HepG2 (cell line): ENCODE measurements around the gene CDHR4. TPM values are rescaled to one million over a fixed set of nuclear protein-coding genes. Genes with fewer than 3 reads are reported as not detected.

ENCODE experiments used
- ARID4A ChIP-seq: sonication (generic); formaldehyde crosslinking; IDR thresholded peaks from 2 replicates; pipeline ENCODE4 v1.5.0; 2020; ENCODE audit warnings: mild to moderate bottlenecking, missing genetic modification reagents, borderline replicate concordance
- CBX2 ChIP-seq, 2 experiments: fragments of 200-600 bp in 1 of 2; sonication (generic); formaldehyde crosslinking in 1 of 2; IDR thresholded peaks; 2 replicates each; pipeline versions ENCODE4 v1.7.0 to v1.8.1; 2018 to 2022; ENCODE audit warnings: low read depth in 2 of 2, low read length in 1 of 2, mild to moderate bottlenecking in 1 of 2, missing genetic modification reagents in 1 of 2
- CREB1 ChIP-seq, 2 experiments: fragments of 450-650 bp in 1 of 2; IDR thresholded peaks; 2 replicates each; pipeline ENCODE4 v1.6.1; 2016 to 2017; ENCODE audit warnings: control low read depth in 1 of 2, mild to moderate bottlenecking in 1 of 2, missing compliant biosample characterization in 1 of 2, missing genetic modification characterization in 1 of 2
- ERF ChIP-seq: IDR thresholded peaks from 2 replicates; pipeline ENCODE4 v1.6.1; 2018; ENCODE audit warnings: missing biosample characterization, missing genetic modification reagents
- HDAC1 ChIP-seq: sonication (generic); formaldehyde crosslinking; IDR thresholded peaks from 2 replicates; pipeline ENCODE4 v1.5.1; 2020; ENCODE audit warnings: mild to moderate bottlenecking, missing genetic modification reagents
- HES4 ChIP-seq: sonication (generic); formaldehyde crosslinking; IDR thresholded peaks from 2 replicates; pipeline ENCODE4 v1.9.0; 2021; ENCODE audit warnings: mild to moderate bottlenecking, missing genetic modification reagents, borderline replicate concordance
- HHEX ChIP-seq: IDR thresholded peaks from 2 replicates; pipeline ENCODE4 v1.6.1; 2016; ENCODE audit warnings: control low read depth
- IRF9 ChIP-seq: sonication (generic); formaldehyde crosslinking; IDR thresholded peaks from 2 replicates; pipeline ENCODE4 v1.8.0; 2022; ENCODE audit warnings: missing genetic modification reagents, mild to moderate bottlenecking, borderline replicate concordance
- KMT2B ChIP-seq: IDR thresholded peaks from 2 replicates; pipeline ENCODE4 v1.6.1; 2016; ENCODE audit warnings: missing genetic modification reagents, missing compliant biosample characterization
- MXD4 ChIP-seq: IDR thresholded peaks from 2 replicates; pipeline ENCODE4 v1.6.1; 2016; ENCODE audit warnings: mild to moderate bottlenecking, missing biosample characterization, missing genetic modification reagents
- NCOA2 ChIP-seq: sonication (generic); formaldehyde crosslinking; IDR thresholded peaks from 2 replicates; pipeline ENCODE4 v1.8.0; 2022; ENCODE audit warnings: inconsistent platforms
- RAD51 ChIP-seq: fragments of 450-650 bp; IDR thresholded peaks from 2 replicates; pipeline ENCODE4 v1.6.1; 2016; ENCODE audit warnings: borderline replicate concordance
- RBM39 ChIP-seq: fragments of 200-400 bp; formaldehyde crosslinking; IDR thresholded peaks from one replicate; pipeline ENCODE4 v1.6.1; 2018; ENCODE audit warnings: antibody characterized with exemption, mild to moderate bottlenecking, low read depth, low read length; ENCODE audit not compliant: poor library complexity, severe bottlenecking
- RNF219 ChIP-seq: sonication (generic); formaldehyde crosslinking; IDR thresholded peaks from 2 replicates; pipeline ENCODE4 v1.5.0; 2020; ENCODE audit warnings: mild to moderate bottlenecking, missing genetic modification reagents
- ZBTB7A ChIP-seq: sonication (generic); formaldehyde crosslinking; IDR thresholded peaks from 2 replicates; pipeline ENCODE4 v1.8.0; 2022; ENCODE audit warnings: mild to moderate bottlenecking, missing genetic modification reagents
- ZNF18 ChIP-seq: sonication (generic); formaldehyde crosslinking; IDR thresholded peaks from 2 replicates; pipeline ENCODE4 v1.8.0; 2022; ENCODE audit warnings: mild to moderate bottlenecking, missing genetic modification reagents; ENCODE audit not compliant: insufficient replicate concordance
- ZNF335 ChIP-seq: sonication (generic); formaldehyde crosslinking; IDR thresholded peaks from 2 replicates; pipeline ENCODE4 v1.4.0; 2020; ENCODE audit warnings: missing genetic modification reagents
- ZNF784 ChIP-seq: sonication (generic); formaldehyde crosslinking; IDR thresholded peaks from 2 replicates; pipeline ENCODE4 v1.5.1; 2020; ENCODE audit warnings: missing genetic modification reagents, mild to moderate bottlenecking, borderline replicate concordance
- polyA plus RNA-seq, 8 experiments: library from polyadenylated mRNA; depleted of rRNA in 3 of 8; stranded (reverse) in 7 of 8; unstranded in 1 of 8; fragments of >200 nt; fragmentation: Illumina TruSeq in 4 of 8; extraction: Trizol in 4 of 8; gene quantifications; 2 replicates each; pipeline versions ENCODE4 v1.2.1 to v1.2.3, GENCODE V29; 2011 to 2016; ENCODE audit warnings: low read depth in 4 of 8, missing spikeins in 1 of 8, mixed read lengths in 1 of 8; ENCODE audit not compliant: insufficient read depth in 1 of 8
- total RNA-seq, 5 experiments: library from RNA; depleted of rRNA; stranded (reverse); fragments of >200 nt; fragmentation: Illumina TruSeq; extraction: Trizol; gene quantifications; 2 replicates each; pipeline ENCODE4 v1.2.3, GENCODE V29; 2016; ENCODE audit warnings: low read depth in 1 of 5

CDHR4 gene
- total and polyA plus RNA-seq, 2 of the 13 experiments (the other 11 are each of a cell fraction or from before 2014, with no cell fraction given): 0.21 TPM; not detected in 1

- peak; percentile 29; the same call in 1 of the 2 replicates for TF ChIP-seq NCOA2 (CRISPR knock-in tag)
- no peak for TF ChIP-seq RNF219
- peak; percentile 83 for TF ChIP-seq ERF
- peak; percentile 75 for TF ChIP-seq RBM39
- TF ChIP-seq MXD4 (CRISPR knock-in tag): peak; percentile 79
- TF ChIP-seq HDAC1 (CRISPR knock-in tag): peak; percentile 64
- 0 out of 2 replicates have a peak, but pooled peaks have one; percentile 22 for TF ChIP-seq IRF9
- TF ChIP-seq ZBTB7A (CRISPR knock-in tag): peak; percentile 72
- TF ChIP-seq CBX2 (IDR thresholded peaks at IDR 0.05; ENCODE audit: low read depth, low read length): no peak
- no peak for TF ChIP-seq CBX2 (CRISPR knock-in tag; IDR thresholded peaks at IDR 0.05; ENCODE audit: low read depth)
- TF ChIP-seq ZNF18: peak; percentile 19
- no peak for TF ChIP-seq HHEX (CRISPR knock-in tag)
- peak; percentile 71 for TF ChIP-seq KMT2B
- TF ChIP-seq ARID4A: peak; percentile 62
- 0 out of 2 replicates have a peak, but pooled peaks have one; percentile 22 for TF ChIP-seq ZNF335 (CRISPR knock-in tag)
- TF ChIP-seq RAD51: peak; percentile 95
- peak; percentile 92 for TF ChIP-seq HES4 (CRISPR knock-in tag)
- TF ChIP-seq CREB1 (IDR thresholded peaks at IDR 0.05): peak; percentile 91
- peak; percentile 82 for TF ChIP-seq CREB1 (CRISPR knock-in tag; IDR thresholded peaks at IDR 0.05)
- TF ChIP-seq ZNF784 (CRISPR knock-in tag): no peak
Measured at GRCh38 chr3:49786357-49787181, 13.1 kb downstream of the CDHR4 start, which contains the start of gene IP6K1 (continued).
